ENCODE results near the gene TADA3. TPM values are rescaled to one million over a fixed set of nuclear protein-coding genes. Genes with fewer than 3 reads are reported as not detected.
A peak's percentile ranks its signal among the peaks of the same experiment; 100 is the strongest.

TADA3 gene
- total and polyA plus RNA-seq, 2 donors (not counting 3 experiments of a cell fraction or from before 2014, with no cell fraction given): 27.8 to 31.0 TPM

DNA sequence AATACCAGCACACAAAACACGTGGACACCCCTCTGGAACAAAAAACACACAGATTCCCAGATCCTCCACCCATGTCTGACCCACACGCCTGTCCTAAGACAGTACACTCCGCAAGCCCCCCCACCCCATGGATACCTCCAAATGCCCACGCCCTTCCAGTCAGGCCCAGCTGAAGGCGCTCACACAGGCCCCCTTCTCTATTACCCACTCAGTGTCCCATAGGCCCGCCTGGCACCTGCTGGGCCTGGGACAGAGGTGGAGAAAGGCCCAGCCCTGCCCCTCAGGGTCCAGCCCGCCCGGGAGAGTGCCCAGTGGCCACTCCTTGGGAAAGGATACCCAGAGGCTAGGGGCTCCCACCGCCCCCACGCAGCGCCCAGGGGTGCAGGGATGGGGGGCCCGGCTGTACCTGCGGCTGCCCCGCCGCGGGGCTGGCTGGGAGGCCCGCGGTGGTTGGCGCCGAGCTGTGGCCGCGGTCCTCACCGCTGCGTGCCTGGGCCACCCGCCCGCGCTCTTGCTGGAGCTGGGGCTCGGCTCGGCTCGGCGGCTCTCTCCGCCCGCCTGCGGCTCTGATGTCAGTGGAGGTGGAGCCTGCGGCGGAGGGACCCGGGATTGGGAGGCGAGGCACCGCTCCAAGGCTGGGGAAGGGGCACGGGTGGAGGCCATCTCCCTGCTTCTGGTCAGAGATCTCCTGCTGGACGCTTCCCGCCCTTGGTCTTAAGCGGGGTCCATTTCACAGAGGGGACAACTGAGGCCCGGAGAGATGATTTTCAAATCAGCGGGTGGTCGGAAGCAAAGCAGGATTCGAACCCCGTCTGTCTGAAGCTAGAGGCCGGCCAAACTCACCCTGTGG lies 22.6 kb downstream of the TADA3 start, which contains the start of gene CAMK1:
Gene CAMK1 (minus strand): TSS at position 522 of the 850 bp plus-strand sequence. CDS start 2,198 bp downstream, outside the sequence.
- dilution Hi-C loops (cut with MboI; ENCODE audit: extremely low pct_ligation_motif_present, low sequenced_read_pairs): no loop called here
- BruUV-seq (replicated peaks): no TSS peak
- CTCF ChIA-PET: interaction anchor here (0.7 to 1.6 kb wide), 3 partner anchors 11 to 15 kb away, joined by 3 to 5 read pairs (median 3); no protein-coding TSS in a partner anchor

GRCh38 chr3:9769012-9769411 lies 23.3 kb downstream of the TADA3 start:
- H4K20me1 ChIP-seq (replicated peaks; ENCODE audit: control insufficient read depth, extremely low read depth, insufficient read depth, low read length): no peaks in the 10 kb centered on the region
- peaks cover 6% of the 10 kb centered on the region for H3K79me2 ChIP-seq (ENCODE audit: control insufficient read depth, insufficient read depth, low read length)
- no peaks in the 10 kb centered on the region for H3K9me1 ChIP-seq (replicated peaks; ENCODE audit: control insufficient read depth, extremely low read depth, insufficient read depth, low read length)
- H3K4me2 ChIP-seq (ENCODE audit: insufficient read depth, low read length): peak overlapping the region; percentile 83
- peak overlapping the region; percentile 73 for H3K9ac ChIP-seq (replicated peaks; ENCODE audit: extremely low read depth, insufficient read depth, low read length)
- H3K4me1 ChIP-seq (ENCODE audit: control insufficient read depth, extremely low read depth, insufficient read depth, low read length): peaks cover 18% of the 10 kb centered on the region
- DNase-seq (ENCODE audit: low read depth, low spot score) (no peak), FAIRE-seq (no peak)
- dilution Hi-C loops (cut with MboI; ENCODE audit: extremely low pct_ligation_motif_present, low sequenced_read_pairs): no loop called here
- H3K27ac ChIP-seq (ENCODE audit: insufficient read depth, low read depth, low read length): no peak overlapping the region
- peaks cover 0 to 2% of the 10 kb centered on the region in 2 experiments for H3K36me3 ChIP-seq (ENCODE audit: control insufficient read depth in 2 of 2, extremely low read depth in 1 of 2, insufficient read depth in 2 of 2, low read length in 2 of 2)
- POLR2A ChIA-PET: interaction anchor here (0.7 kb wide), 1 partner anchor 718 kb away, joined by 3 read pairs; no protein-coding TSS in a partner anchor
- TSS peak; percentile 5 for BruUV-seq (replicated peaks)
- intact Hi-C loops (cut with micrococcal nuclease): loop anchor here (1.0 kb wide), 2 partner anchors 14 to 38 kb away; partner anchors contain the start of gene BRPF1
- H3K4me3 ChIP-seq (replicated peaks in 1 of 3; ENCODE audit: insufficient read depth in 1 of 3, low read depth in 1 of 3, low read length in 3 of 3): peak overlapping the region; percentile 60 to 65 (median 62)
- H3K27me3 ChIP-seq (ENCODE audit: control insufficient read depth in 2 of 2, insufficient read depth in 2 of 2, low read length in 2 of 2): no peaks in the 10 kb centered on the region
- TF ChIP-seq POLR2AphosphoS5 (IDR thresholded peaks at IDR 0.05; ENCODE audit: insufficient read depth, low read depth, low read length) (no peak), JUN (IDR thresholded peaks at IDR 0.05; ENCODE audit: borderline replicate concordance, insufficient read depth, insufficient read length, low read depth) (no peak), POLR2A (IDR thresholded peaks at IDR 0.05; ENCODE audit: low read depth, low read length) (no peak), GATA2 (IDR thresholded peaks at IDR 0.05; ENCODE audit: insufficient read depth, insufficient read length, low read depth, low read length) (no peak), FOS (IDR thresholded peaks at IDR 0.05; ENCODE audit: borderline replicate concordance, insufficient read depth, low read length) (no peak), EZH2 (IDR thresholded peaks at IDR 0.05; ENCODE audit: borderline replicate concordance, low read depth, low read length, severe bottlenecking) (no peak), MYC (IDR thresholded peaks at IDR 0.05; ENCODE audit: low read depth, low read length) (no peak)
- TF ChIP-seq, protein P1, sequence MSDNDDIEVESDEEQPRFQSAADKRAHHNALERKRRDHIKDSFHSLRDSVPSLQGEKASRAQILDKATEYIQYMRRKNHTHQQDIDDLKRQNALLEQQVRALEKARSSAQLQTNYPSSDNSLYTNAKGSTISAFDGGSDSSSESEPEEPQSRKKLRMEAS (IDR thresholded peaks at IDR 0.05; ENCODE audit: insufficient read depth, insufficient read length): no peak
- TF ChIP-seq, protein P2, sequence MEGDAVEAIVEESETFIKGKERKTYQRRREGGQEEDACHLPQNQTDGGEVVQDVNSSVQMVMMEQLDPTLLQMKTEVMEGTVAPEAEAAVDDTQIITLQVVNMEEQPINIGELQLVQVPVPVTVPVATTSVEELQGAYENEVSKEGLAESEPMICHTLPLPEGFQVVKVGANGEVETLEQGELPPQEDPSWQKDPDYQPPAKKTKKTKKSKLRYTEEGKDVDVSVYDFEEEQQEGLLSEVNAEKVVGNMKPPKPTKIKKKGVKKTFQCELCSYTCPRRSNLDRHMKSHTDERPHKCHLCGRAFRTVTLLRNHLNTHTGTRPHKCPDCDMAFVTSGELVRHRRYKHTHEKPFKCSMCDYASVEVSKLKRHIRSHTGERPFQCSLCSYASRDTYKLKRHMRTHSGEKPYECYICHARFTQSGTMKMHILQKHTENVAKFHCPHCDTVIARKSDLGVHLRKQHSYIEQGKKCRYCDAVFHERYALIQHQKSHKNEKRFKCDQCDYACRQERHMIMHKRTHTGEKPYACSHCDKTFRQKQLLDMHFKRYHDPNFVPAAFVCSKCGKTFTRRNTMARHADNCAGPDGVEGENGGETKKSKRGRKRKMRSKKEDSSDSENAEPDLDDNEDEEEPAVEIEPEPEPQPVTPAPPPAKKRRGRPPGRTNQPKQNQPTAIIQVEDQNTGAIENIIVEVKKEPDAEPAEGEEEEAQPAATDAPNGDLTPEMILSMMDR (IDR thresholded peaks at IDR 0.05; ENCODE audit: extremely low read depth in 1 of 2, insufficient read depth in 1 of 2, low read depth in 1 of 2, low read length in 2 of 2): no peak
- H3K9me3 ChIP-seq (replicated peaks; ENCODE audit: control insufficient read depth, insufficient read depth, low read length): no peaks in the 10 kb centered on the region
- H2AFZ ChIP-seq (ENCODE audit: low read depth, low read length): peak overlapping the region; percentile 97
- CTCF ChIA-PET: interaction anchor here (1.6 kb wide), 1 partner anchor 14 kb away, joined by 5 read pairs; no protein-coding TSS in a partner anchor

More for the DNA sequence above, 22.6 kb downstream of the TADA3 start, which contains the start of gene CAMK1:
- peak within 1 kb of the TSS; percentile 97 for H2AFZ ChIP-seq (ENCODE audit: low read depth, low read length)
- H3K27ac ChIP-seq (ENCODE audit: insufficient read depth, low read depth, low read length): peak within 1 kb of the TSS; percentile 27
- DNase-seq (ENCODE audit: low read depth, low spot score): peak; percentile 75
- no peak for TF ChIP-seq JUN (IDR thresholded peaks at IDR 0.05; ENCODE audit: borderline replicate concordance, insufficient read depth, insufficient read length, low read depth)
- peak; percentile 79 for TF ChIP-seq POLR2A (IDR thresholded peaks at IDR 0.05; ENCODE audit: low read depth, low read length)
- TF ChIP-seq POLR2AphosphoS5 (IDR thresholded peaks at IDR 0.05; ENCODE audit: insufficient read depth, low read depth, low read length): peak; percentile 84
- H3K4me3 ChIP-seq (replicated peaks in 1 of 3; ENCODE audit: insufficient read depth in 1 of 3, low read depth in 1 of 3, low read length in 3 of 3): peak within 1 kb of the TSS; percentile 60 to 65 (median 62)
- H3K79me2 ChIP-seq (ENCODE audit: control insufficient read depth, insufficient read depth, low read length): peaks cover 6% of the 10 kb centered on the region
- no peaks in the 10 kb centered on the region for H4K20me1 ChIP-seq (replicated peaks; ENCODE audit: control insufficient read depth, extremely low read depth, insufficient read depth, low read length)
- no peaks in the 10 kb centered on the region for H3K27me3 ChIP-seq (ENCODE audit: control insufficient read depth in 2 of 2, insufficient read depth in 2 of 2, low read length in 2 of 2)
- POLR2A ChIA-PET: interaction anchor here (0.6 to 0.7 kb wide), 3 partner anchors 23 to 718 kb away, joined by 3 to 4 read pairs (median 3); partner anchors contain the start of gene ARPC4
- H3K4me2 ChIP-seq (ENCODE audit: insufficient read depth, low read length): peak within 1 kb of the TSS; percentile 83
- H3K9me3 ChIP-seq (replicated peaks; ENCODE audit: control insufficient read depth, insufficient read depth, low read length): no peaks in the 10 kb centered on the region
- H3K36me3 ChIP-seq (ENCODE audit: control insufficient read depth in 2 of 2, extremely low read depth in 1 of 2, insufficient read depth in 2 of 2, low read length in 2 of 2): peaks cover 0 to 2% of the 10 kb centered on the region in 2 experiments
- peaks cover 18% of the 10 kb centered on the region for H3K4me1 ChIP-seq (ENCODE audit: control insufficient read depth, extremely low read depth, insufficient read depth, low read length)
- intact Hi-C loops (cut with micrococcal nuclease): loop anchor here (1.0 kb wide), 2 partner anchors 14 to 38 kb away; partner anchors contain the start of gene BRPF1
- no peaks in the 10 kb centered on the region for H3K9me1 ChIP-seq (replicated peaks; ENCODE audit: control insufficient read depth, extremely low read depth, insufficient read depth, low read length)
- peak within 1 kb of the TSS; percentile 73 for H3K9ac ChIP-seq (replicated peaks; ENCODE audit: extremely low read depth, insufficient read depth, low read length)
- peak; percentile 77 for FAIRE-seq
